DMS114 treated with DMSO at 0.1 percent for 48 hours (cell line): Measurements from ENCODE around the gene PCDHA3.
A peak's percentile ranks its signal among the peaks of the same experiment; 100 is the strongest.
"Not testable (repeated sequence)": the region's sequence is repeated elsewhere in the genome, so short reads cannot be mapped to it uniquely, and the experiment has no call there.

Experiments
- DNase-seq: peaks from one replicate; lab custom pipeline; 2025; ENCODE audit not compliant: unreplicated experiment; lab: John Stamatoyannopoulos, UW

Gene PCDHA3

DNA sequence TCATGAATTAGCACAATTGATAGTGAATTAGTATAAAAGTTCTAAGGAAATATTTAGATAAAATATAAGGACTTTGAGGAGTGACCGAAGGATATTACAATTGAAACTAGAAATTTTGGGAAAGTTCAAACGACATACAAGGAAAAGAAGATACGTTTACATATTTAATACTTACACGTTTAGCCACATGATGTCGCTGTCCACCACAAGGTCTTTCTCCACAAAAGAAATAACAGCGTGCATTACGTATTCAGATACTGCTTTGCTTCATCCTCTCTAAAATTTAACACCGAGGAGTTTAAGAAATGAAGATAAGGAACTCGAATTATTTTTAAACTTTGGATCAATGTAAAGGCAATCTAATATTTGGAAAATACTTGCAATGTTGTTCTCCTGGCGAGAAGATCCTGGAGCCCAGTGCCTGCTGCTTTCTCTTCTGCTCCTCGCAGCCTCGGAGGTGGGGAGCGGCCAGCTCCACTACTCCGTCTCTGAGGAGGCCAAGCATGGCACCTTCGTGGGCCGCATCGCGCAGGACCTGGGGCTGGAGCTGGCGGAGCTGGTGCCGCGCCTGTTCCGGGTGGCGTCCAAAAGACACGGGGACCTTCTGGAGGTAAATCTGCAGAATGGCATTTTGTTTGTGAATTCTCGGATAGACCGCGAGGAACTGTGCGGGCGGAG is at the start of gene PCDHA3:
PCDHA3 (plus strand) TSS at position 242 of the 678 bp plus-strand sequence.
- DNase-seq, result no peak

DNA sequence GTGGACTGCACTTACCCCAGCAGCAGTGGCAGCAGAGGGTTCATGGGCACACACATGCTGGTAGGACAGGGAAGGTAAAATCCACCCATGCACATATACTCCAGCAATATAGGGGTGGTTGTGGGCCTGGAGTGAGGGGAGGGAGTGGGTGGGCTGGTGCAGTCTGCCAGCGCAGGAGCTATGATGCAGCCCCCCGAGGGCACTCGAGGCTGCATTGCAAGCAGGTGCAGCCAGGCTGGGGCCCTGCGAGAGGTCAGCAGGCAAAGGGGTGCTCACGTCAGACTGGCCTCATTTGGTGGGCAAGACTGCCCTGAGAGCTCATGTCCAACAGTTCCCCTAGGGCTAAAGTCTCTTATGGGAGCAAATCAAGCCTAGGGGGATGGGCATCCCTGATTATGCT is 47.3 kb upstream of the PCDHA3 start:
- no peak for DNase-seq

DNA sequence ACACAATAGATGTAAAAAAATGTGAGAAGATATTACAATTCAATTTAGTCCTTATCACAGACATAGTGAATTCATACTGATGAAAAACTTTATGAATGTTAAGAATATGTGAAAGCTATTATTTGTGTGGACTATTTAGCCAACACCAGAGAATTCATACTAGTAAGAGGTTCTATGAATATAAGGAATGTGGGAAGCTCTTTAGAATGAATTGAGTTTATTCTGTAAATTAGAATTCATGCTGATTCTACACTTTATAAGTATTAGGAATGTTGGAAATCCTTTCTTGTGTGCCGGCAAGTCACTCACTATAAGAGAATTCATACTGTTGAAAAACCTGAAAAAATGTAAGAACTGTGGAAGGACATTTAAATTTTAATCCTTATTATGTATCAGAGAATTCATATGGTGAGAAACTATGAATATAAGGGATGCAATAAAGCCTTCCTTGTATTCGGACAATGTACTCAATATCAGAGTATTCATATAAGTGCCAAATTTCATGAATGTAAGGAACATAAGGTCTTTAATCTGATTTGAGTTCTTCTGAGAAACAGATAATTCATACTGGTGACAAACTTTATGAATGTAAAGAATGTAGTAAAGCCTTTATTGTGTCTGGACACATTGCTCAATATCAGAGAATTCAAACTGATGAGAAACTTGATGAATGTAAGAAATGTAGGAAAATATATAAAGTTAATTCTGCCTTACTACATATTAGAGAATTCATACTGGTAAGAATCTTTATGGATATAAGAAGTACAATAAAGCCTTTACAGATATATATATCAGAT is 36.5 kb upstream of the PCDHA3 start:
- no peak for DNase-seq

DNA sequence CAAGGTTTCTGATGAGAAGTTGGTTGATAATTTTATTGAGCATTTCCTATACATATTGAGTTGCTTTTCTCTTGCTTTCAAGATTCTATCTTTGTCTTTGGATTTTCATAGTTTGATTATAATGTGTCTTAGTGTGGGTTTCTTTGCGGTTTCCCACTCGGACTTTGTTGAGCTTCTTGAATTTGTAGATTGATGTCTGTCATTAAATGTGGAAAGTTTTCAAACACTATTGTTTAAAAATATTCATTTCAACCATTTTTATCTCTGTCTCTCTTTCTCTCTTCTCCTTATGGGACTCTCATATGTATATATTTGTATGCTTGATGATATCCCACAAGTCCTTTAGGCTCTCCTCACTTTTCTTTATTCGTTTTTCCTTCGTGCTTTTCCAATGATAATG is 33.4 kb upstream of the PCDHA3 start:
- no peak for DNase-seq

DNA sequence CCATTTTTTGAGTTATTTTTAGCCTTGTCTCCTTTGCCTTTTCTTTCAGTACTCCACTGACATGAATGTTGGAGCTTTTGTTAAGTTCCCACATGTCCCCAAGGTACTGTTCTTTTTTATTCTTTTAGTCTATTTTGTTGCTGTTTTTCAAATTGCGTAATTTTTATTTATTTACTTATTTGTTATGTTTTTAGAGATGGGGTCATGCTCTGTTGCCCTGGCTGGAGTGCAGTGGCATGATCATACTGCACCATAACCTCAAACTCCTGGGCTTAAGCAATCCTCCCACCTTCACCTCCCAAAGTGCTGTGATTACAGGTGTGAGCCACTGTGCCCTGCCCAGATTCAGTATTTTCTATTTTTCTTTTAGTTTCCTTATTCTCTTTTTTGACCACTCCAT is 20.3 kb upstream of the PCDHA3 start:
- DNase-seq, result no peak

DNA sequence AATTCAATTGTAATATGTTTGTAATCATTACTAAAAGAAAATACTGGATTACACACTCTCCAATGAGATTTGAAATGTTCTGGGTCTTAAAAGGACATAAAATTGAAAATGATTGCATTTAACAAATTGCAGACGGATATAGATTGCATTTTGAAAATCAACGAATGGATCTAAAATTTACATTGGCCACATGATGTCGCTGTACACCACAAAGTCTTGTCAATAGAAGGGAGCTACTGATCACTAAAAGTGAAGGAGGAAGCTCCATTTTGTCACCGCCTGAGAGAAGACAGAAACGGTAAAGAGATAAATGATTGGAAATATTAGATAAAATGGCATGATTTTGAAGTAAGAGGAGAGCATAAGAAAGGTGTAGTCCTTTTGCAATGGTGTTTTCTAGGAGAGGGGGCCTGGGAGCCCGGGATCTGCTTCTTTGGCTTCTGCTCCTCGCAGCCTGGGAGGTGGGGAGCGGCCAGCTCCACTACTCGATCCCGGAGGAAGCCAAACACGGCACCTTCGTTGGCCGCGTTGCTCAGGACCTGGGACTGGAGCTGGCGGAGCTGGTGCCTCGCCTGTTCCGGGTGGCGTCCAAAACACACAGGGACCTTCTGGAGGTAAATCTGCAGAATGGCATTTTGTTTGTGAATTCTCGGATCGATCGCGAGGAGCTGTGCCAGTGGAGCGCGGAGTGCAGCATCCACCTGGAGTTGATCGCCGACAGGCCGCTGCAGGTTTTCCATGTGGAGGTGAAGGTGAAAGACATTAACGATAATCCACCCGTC is 14.8 kb upstream of the PCDHA3 start, which contains the start of gene PCDHA1:
PCDHA1 (plus strand) TSS at position 236 of the 782 bp plus-strand sequence.
- DNase-seq, result no peak

DNA sequence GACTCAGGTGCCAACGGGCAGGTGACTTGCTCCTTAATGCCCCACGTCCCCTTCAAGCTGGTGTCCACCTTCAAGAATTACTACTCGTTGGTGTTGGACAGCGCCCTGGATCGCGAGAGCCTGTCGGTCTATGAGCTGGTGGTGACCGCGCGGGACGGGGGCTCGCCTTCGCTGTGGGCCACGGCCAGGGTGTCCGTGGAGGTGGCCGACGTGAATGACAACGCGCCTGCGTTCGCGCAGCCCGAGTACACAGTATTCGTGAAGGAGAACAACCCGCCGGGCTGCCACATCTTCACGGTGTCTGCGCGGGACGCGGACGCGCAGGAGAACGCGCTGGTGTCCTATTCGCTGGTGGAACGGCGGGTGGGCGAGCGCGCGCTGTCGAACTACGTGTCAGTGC is 13.4 kb upstream of the PCDHA3 start:
- DNase-seq, result not testable (repeated sequence)

DNA sequence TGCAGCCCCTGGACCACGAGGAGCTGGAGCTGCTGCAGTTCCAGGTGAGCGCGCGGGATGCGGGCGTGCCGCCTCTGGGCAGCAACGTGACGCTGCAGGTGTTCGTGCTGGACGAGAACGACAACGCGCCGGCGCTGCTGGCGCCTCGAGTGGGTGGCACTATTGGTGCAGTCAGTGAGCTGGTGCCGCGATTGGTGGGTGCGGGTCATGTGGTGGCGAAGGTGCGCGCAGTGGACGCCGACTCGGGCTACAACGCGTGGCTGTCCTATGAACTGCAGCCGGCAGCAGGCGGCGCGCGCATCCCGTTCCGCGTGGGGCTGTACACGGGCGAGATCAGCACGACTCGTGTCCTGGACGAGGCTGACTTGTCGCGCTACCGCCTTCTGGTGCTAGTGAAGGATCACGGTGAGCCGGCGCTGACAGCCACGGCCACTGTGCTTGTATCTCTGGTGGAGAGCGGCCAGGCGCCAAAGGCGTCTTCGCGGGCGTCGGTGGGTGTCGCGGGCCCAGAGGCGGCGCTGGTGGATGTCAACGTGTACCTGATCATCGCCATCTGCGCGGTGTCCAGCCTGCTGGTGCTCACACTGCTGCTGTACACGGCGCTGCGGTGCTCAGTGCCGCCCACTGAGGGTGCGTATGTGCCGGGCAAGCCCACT is 12.9 kb upstream of the PCDHA3 start:
- not testable (repeated sequence) for DNase-seq

DNA sequence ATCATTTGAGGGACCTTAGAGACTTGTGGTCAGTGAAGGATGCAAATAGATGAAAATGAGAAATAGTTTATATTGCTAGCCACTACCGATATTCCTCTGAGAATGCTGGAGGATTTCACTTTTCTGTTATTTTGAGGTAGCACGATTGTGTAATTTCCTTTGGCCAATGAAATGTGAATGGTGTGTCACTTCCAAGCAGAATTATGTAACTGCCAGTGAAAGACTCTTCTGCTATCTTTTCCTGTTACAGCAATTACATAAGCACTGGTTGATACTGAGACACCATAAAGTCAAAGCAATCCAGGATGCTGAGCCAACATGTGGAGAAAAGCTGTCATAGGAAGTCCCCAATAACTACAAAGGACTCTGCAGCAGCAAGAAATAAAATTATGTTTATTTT is 9.8 kb upstream of the PCDHA3 start:
- DNase-seq, result no peak

DNA sequence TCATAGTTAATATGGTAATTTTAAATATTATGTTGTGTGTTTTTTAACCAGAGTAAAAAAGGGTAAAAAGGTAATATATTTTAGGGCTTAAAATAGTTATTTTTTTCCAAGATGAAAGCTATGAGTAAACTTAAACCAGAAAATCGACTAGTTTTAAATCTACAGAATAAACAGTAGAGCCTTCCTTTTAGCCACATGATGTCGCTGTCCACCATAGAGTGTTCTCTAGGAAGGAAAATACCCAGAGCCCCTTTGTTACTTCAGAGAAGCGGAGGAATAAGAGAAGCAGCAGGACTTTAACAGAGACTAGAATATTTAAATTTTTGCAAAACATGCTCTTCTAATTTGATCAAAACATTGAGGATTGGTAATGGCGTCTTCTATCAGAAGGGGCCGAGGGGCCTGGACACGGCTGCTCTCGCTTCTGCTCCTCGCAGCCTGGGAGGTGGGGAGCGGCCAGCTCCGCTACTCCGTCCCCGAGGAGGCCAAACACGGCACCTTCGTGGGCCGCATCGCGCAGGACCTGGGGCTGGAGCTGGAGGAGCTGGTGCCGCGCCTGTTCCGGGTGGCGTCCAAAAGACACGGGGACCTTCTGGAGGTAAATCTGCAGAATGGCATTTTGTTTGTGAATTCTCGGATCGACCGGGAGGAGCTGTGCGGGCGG is 6.1 kb upstream of the PCDHA3 start, which contains the start of gene PCDHA2:
PCDHA2 (plus strand) TSS at position 258 of the 664 bp plus-strand sequence.
- DNase-seq, result peak; percentile 69

DNA sequence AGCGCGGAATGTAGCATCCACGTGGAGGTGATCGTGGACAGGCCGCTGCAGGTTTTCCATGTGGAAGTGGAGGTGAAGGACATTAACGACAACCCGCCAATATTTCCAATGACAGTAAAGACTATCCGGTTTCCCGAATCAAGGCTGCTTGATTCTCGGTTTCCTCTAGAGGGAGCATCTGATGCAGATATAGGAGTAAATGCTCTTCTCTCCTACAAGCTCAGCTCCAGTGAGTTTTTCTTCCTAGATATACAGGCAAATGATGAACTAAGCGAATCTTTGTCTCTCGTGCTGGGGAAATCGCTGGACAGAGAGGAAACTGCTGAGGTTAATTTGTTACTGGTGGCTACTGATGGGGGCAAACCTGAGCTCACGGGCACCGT is 5.6 kb upstream of the PCDHA3 start:
- peak; percentile 46 for DNase-seq

DNA sequence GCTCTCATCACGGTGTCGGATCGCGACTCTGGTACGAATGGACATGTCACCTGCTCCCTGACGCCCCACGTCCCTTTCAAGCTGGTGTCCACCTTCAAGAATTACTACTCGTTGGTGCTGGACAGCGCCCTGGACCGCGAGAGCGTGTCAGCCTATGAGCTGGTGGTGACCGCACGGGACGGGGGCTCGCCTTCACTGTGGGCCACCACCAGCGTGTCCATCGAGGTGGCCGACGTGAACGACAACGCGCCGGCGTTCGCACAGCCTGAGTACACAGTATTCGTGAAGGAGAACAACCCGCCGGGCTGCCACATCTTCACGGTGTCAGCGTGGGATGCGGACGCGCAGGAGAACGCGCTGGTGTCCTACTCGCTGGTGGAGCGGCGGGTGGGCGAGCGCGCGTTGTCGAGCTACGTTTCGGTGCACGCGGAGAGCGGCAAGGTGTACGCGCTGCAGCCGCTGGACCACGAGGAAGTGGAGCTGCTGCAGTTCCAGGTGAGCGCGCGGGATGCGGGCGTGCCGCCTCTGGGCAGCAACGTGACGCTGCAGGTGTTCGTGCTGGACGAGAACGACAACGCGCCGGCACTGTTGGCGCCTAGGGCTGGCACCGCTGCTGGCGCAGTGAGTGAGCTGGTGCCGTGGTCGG is 4.7 kb upstream of the PCDHA3 start:
- not testable (repeated sequence) for DNase-seq

DNA sequence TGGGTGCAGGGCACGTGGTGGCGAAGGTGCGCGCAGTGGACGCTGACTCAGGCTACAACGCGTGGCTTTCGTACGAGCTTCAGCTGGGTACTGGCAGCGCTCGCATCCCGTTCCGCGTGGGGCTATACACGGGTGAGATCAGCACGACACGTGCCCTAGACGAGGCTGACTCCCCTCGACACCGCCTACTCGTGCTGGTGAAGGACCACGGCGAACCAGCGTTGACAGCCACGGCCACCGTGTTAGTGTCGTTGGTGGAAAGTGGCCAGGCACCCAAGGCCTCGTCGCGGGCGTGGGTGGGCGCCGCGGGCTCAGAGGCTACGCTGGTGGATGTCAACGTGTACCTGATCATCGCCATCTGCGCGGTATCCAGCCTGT is 4.2 kb upstream of the PCDHA3 start:
- DNase-seq, result no peak

DNA sequence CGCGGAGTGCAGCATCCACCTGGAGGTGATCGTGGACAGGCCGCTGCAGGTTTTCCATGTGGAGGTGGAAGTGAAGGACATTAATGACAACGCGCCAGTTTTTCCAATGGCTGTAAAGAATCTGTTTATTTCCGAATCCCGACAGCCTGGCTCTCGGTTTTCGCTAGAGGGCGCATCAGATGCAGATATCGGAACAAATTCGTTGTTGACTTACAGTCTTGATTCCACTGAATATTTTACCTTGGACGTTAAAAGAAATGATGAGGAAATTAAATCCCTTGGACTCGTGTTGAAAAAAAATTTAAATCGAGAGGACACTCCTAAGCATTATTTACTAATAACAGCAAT is 611 bp downstream of the PCDHA3 start:
- DNase-seq, result no peak

DNA sequence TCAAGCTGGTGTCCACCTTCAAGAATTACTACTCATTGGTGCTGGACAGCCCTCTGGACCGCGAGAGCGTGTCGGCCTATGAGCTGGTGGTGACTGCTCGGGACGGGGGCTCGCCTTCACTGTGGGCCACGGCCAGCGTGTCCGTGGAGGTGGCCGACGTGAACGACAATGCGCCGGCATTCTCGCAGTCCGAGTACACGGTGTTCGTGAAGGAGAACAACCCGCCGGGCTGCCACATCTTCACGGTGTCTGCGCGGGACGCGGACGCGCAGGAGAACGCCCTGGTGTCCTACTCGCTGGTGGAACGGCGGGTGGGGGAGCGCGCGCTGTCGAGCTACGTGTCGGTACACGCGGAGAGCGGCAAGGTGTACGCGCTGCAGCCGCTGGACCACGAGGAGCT is 1.5 kb downstream of the PCDHA3 start:
- not testable (repeated sequence) for DNase-seq

DNA sequence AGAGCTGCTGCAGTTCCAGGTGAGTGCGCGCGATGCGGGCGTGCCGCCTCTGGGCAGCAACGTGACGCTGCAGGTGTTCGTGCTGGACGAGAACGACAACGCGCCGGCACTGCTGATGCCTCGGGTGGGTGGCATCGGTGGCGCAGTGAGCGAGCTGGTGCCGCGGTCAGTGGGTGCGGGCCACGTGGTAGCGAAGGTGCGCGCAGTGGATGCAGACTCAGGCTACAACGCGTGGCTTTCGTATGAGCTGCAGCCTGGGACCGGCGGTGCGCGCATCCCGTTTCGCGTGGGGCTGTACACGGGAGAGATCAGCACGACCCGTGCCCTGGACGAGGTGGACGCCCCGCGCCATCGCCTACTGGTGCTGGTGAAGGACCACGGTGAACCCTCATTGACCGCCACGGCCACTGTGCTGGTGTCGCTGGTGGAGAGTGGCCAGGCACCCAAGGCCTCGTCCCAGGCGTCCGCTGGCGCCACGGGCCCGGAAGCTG is 2.0 kb downstream of the PCDHA3 start:
- no peak for DNase-seq

DNA sequence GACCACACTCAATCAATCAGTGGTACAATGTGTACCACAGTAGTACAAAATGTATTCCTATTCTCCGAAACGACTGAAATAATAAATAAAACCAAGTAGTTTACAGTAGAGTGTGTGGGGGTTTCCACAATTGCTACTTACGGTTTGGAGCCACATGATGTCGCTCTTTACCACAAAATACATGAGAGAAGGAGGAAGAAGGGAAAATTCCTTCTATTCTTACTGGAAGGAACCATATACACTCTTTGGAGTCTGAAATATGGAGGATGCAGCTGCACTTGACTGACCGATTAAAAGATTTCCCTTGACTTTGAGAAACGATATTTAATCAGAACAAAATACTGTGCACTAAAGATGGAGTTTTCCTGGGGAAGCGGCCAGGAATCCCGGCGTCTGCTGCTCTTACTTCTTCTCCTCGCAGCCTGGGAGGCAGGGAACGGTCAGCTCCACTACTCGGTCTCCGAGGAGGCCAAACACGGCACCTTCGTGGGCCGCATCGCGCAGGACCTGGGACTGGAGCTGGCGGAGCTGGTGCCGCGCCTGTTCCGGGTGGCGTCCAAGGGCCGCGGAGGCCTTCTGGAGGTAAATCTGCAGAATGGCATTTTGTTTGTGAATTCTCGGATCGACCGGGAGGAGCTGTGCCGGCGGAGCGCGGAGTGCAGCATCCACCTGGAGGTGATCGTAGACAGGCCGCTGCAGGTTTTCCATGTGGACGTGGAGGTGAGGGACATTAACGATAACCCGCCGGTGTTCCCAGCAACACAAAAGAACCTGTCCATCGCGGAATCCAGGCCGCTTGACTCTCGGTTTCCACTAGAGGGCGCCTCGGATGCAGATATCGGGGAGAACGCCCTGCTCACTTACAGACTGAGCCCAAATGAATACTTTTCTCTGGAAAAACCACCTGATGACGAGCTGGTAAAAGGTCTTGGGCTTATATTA is 6.2 kb downstream of the PCDHA3 start, which contains the start of gene PCDHA4:
PCDHA4 (plus strand) TSS at position 235 of the 942 bp plus-strand sequence.
- DNase-seq, result peak; percentile 18

DNA sequence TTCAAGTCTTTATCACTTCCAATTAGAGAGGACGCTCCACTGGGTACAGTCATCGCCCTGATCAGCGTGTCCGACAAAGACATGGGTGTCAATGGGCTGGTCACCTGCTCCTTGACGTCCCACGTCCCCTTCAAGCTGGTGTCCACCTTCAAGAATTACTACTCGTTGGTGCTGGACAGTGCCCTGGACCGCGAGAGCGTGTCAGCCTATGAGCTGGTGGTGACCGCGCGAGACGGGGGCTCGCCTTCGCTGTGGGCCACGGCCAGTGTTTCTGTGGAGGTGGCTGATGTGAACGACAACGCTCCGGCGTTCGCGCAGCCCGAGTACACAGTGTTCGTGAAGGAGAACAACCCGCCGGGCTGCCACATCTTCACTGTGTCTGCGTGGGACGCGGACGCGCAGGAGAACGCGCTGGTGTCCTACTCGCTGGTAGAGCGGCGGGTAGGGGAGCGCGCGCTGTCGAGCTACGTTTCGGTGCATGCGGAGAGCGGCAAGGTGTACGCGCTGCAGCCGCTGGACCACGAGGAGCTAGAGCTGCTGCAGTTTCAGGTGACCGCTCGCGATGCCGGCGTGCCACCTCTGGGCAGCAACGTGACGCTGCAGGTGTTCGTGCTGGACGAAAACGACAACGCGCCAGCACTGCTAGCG is 7.5 kb downstream of the PCDHA3 start:
- DNase-seq, result not testable (repeated sequence)
